Panc1 (cell line): ENCODE measurements around the gene DCAF15.

Experiments
- POLR2AphosphoS5 ChIP-seq: IDR thresholded peaks from 2 replicates; pipeline ENCODE4 v1.6.1; 2012; ENCODE audit warnings: mild to moderate bottlenecking, low read depth, low read length, moderate library complexity
- TF ChIP-seq, protein P1 (sequence below): fragments of 450-650 bp; IDR thresholded peaks from 2 replicates; pipeline ENCODE4 v1.5.1; 2017; ENCODE audit warnings: mild to moderate bottlenecking
- TF ChIP-seq, protein P2 (sequence below), 2 experiments: IDR thresholded peaks; 2 replicates each; pipeline ENCODE4 v1.6.1; 2011 to 2012; ENCODE audit warnings: low read depth in 2 of 2, control low read depth in 1 of 2, low read length in 1 of 2, mild to moderate bottlenecking in 1 of 2, moderate library complexity in 1 of 2; ENCODE audit not compliant: insufficient read depth in 1 of 2

DNA sequence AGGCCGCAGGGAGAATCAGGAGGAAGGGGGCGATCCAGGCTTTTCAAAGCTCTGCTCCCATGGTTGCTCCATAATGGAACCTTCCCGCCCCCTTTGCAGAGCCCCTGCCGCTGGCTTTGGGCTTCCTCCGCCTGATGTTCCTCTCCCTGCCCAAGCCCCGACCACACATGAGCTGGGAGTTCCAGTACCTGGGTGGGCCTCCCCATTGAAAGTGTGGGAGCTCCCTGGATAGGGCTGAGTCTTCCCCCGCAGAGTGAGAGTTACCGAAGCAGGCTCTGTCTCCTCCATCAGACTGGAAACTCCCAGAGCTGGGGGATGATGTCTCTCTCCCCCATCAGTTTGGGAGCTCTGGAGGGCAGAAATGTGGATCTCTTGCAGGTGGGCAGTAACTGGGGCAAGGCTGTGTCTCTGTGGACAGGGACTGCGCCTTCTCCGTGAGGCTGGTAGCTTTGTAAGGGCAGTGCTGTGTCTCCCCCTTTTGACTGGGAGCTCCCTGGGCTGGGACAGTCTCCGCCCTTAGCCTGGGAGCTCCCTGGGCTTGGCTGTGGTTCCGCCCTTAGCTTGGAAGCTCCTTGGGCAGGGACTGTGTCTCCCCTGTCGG is 722 bp downstream of the DCAF15 start:
- TF ChIP-seq, protein P1, sequence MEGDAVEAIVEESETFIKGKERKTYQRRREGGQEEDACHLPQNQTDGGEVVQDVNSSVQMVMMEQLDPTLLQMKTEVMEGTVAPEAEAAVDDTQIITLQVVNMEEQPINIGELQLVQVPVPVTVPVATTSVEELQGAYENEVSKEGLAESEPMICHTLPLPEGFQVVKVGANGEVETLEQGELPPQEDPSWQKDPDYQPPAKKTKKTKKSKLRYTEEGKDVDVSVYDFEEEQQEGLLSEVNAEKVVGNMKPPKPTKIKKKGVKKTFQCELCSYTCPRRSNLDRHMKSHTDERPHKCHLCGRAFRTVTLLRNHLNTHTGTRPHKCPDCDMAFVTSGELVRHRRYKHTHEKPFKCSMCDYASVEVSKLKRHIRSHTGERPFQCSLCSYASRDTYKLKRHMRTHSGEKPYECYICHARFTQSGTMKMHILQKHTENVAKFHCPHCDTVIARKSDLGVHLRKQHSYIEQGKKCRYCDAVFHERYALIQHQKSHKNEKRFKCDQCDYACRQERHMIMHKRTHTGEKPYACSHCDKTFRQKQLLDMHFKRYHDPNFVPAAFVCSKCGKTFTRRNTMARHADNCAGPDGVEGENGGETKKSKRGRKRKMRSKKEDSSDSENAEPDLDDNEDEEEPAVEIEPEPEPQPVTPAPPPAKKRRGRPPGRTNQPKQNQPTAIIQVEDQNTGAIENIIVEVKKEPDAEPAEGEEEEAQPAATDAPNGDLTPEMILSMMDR: no peak
- no peak for TF ChIP-seq POLR2AphosphoS5
- TF ChIP-seq, protein P2, sequence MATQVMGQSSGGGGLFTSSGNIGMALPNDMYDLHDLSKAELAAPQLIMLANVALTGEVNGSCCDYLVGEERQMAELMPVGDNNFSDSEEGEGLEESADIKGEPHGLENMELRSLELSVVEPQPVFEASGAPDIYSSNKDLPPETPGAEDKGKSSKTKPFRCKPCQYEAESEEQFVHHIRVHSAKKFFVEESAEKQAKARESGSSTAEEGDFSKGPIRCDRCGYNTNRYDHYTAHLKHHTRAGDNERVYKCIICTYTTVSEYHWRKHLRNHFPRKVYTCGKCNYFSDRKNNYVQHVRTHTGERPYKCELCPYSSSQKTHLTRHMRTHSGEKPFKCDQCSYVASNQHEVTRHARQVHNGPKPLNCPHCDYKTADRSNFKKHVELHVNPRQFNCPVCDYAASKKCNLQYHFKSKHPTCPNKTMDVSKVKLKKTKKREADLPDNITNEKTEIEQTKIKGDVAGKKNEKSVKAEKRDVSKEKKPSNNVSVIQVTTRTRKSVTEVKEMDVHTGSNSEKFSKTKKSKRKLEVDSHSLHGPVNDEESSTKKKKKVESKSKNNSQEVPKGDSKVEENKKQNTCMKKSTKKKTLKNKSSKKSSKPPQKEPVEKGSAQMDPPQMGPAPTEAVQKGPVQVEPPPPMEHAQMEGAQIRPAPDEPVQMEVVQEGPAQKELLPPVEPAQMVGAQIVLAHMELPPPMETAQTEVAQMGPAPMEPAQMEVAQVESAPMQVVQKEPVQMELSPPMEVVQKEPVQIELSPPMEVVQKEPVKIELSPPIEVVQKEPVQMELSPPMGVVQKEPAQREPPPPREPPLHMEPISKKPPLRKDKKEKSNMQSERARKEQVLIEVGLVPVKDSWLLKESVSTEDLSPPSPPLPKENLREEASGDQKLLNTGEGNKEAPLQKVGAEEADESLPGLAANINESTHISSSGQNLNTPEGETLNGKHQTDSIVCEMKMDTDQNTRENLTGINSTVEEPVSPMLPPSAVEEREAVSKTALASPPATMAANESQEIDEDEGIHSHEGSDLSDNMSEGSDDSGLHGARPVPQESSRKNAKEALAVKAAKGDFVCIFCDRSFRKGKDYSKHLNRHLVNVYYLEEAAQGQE (IDR thresholded peaks at IDR 0.05; ENCODE audit: insufficient read depth in 1 of 2, low read depth in 2 of 2, low read length in 1 of 2): no peak
